PFSK-1 (cell line): ENCODE results near the gene NDST1.
A peak's percentile ranks its signal among the peaks of the same experiment; 100 is the strongest.

ENCODE experiments used
- FOXP2 ChIP-seq: optimal IDR thresholded peaks from 2 replicates; pipeline ENCODE3; 2011; ENCODE audit warnings: borderline replicate concordance, control low read depth, inconsistent platforms; ENCODE audit not compliant: insufficient read depth; ENCODE audit errors: extremely low read length, extremely low read depth
- POLR2AphosphoS5 ChIP-seq: IDR thresholded peaks from 2 replicates; pipeline ENCODE4 v1.6.1; 2012; ENCODE audit warnings: low read depth, mild to moderate bottlenecking, control low read depth, low read length, moderate library complexity
- REST ChIP-seq, 2 experiments: IDR thresholded peaks; 2 replicates each; pipeline versions ENCODE4 v1.6.1 to v1.8.0; 2011 to 2012; ENCODE audit warnings: low read depth in 2 of 2, low read length in 2 of 2, control low read depth in 1 of 2, inconsistent platforms in 1 of 2, mild to moderate bottlenecking in 1 of 2, moderate library complexity in 1 of 2; ENCODE audit not compliant: insufficient read depth in 1 of 2
- SIN3A ChIP-seq: IDR thresholded peaks from 2 replicates; pipeline ENCODE4 v1.6.1; 2012; ENCODE audit warnings: mild to moderate bottlenecking, low read length, moderate library complexity, borderline replicate concordance; ENCODE audit not compliant: insufficient read depth
- TAF1 ChIP-seq: IDR thresholded peaks from 2 replicates; pipeline ENCODE4 v1.6.1; 2012; ENCODE audit warnings: low read length, control low read depth, borderline replicate concordance; ENCODE audit not compliant: insufficient read depth

The NDST1 gene

GRCh38 chr5:150464554-150465012 is 43.3 kb upstream of the NDST1 start:
- TF ChIP-seq FOXP2 (no peak), TAF1 (no peak), SIN3A (no peak), POLR2AphosphoS5 (no peak), REST (IDR thresholded peaks at IDR 0.05; ENCODE audit: insufficient read depth in 1 of 2, low read depth in 2 of 2, low read length in 2 of 2) (no peak)

- TF ChIP-seq TAF1 (no peak), SIN3A (no peak), FOXP2 (no peak), POLR2AphosphoS5 (no peak), REST (IDR thresholded peaks at IDR 0.05; ENCODE audit: insufficient read depth in 1 of 2, low read depth in 2 of 2, low read length in 2 of 2) (no peak)
Measured at GRCh38 chr5:150465927-150466326, 42.0 kb upstream of the NDST1 start.

GRCh38 chr5:150468206-150468605 is 39.7 kb upstream of the NDST1 start:
- TF ChIP-seq SIN3A (no peak), TAF1 (no peak), FOXP2 (no peak), POLR2AphosphoS5 (no peak), REST (IDR thresholded peaks at IDR 0.05; ENCODE audit: insufficient read depth in 1 of 2, low read depth in 2 of 2, low read length in 2 of 2) (no peak)

- TF ChIP-seq TAF1 = no peak
- TF ChIP-seq FOXP2 = no peak
- peak; percentile 66 to 82 for TF ChIP-seq REST (IDR thresholded peaks at IDR 0.05; ENCODE audit: insufficient read depth in 1 of 2, low read depth in 2 of 2, low read length in 2 of 2)
Measured at GRCh38 chr5:150469718-150470469, 38.0 kb upstream of the NDST1 start.
